Tibial nerve (tissue), 4 donors: ENCODE results near the gene CYP24A1. TPM values are rescaled to one million over a fixed set of nuclear protein-coding genes. Genes with fewer than 3 reads are reported as not detected.

Experiments used
- DNase-seq, 2 donors: peaks; one replicate each; pipeline ENCODE4 v3.0.0-alpha.2; 2019; ENCODE audit warnings: low spot score in 2 of 2
- H3K27ac ChIP-seq, 4 donors: fragments of 200-600 bp; sonication (generic) in 3 of 4; one replicate each; pipeline ENCODE4 v1.5.1; 2017 to 2019; ENCODE audit warnings: mild to moderate bottlenecking in 1 of 4
- H3K27me3 ChIP-seq, 2 donors: fragments of 200-600 bp; sonication (generic) in 1 of 2; one replicate each; pipeline versions ENCODE4 v1.5.1 to v1.6.0; 2017 to 2019
- H3K36me3 ChIP-seq, 3 donors: fragments of 200-600 bp; sonication (generic); one replicate each; pipeline ENCODE4 v1.5.1; 2018 to 2019
- H3K4me1 ChIP-seq, 4 donors: fragments of 200-600 bp; sonication (generic) in 3 of 4; one replicate each; pipeline ENCODE4 v1.5.1; 2017 to 2019
- H3K4me3 ChIP-seq, 4 donors: fragments of 200-600 bp; sonication (generic) in 3 of 4; one replicate each; pipeline ENCODE4 v1.5.1; 2017 to 2019; ENCODE audit warnings: mild to moderate bottlenecking in 1 of 4, moderate library complexity in 1 of 4
- H3K9me3 ChIP-seq, 4 donors: fragments of 200-600 bp; sonication (generic) in 3 of 4; one replicate each; pipeline ENCODE4 v1.5.1; 2017 to 2019
- CTCF ChIP-seq, 5 experiments: fragments of 200-600 bp in 3 of 5; fragments of 450-650 bp in 2 of 5; sonication (generic) in 3 of 5; IDR thresholded peaks; one replicate each; pipeline ENCODE4 v1.5.1; 2016 to 2019; ENCODE audit warnings: antibody characterized with exemption in 5 of 5, mild to moderate bottlenecking in 3 of 5, moderate library complexity in 2 of 5
- EP300 ChIP-seq, 2 donors: sonication (generic); formaldehyde crosslinking; IDR thresholded peaks; one replicate each; pipeline ENCODE4 v1.6.1; 2017; ENCODE audit warnings: antibody characterized with exemption in 2 of 2, mild to moderate bottlenecking in 1 of 2
- POLR2A ChIP-seq, 2 donors: fragments of 450-650 bp; IDR thresholded peaks; one replicate each; pipeline ENCODE4 v1.6.1; 2017; ENCODE audit warnings: antibody characterized with exemption in 2 of 2, mild to moderate bottlenecking in 2 of 2, moderate library complexity in 2 of 2
- WGBS, 2 donors: methylation state at CpG; one replicate each; pipeline ENCODE4 v1.1.5; 2018; 5-methylcytosine and 5-hydroxymethylcytosine counted together
- total RNA-seq, 4 donors: library from RNA; depleted of rRNA; stranded (reverse); fragments of >200 nt; gene quantifications; one replicate each; pipeline ENCODE4 v1.1.0, GENCODE V29; 2016

The CYP24A1 gene
- total RNA-seq, 4 donors from 2014 or later = not detected

GRCh38 chr20:54111460-54111859 lies 62.3 kb downstream of the CYP24A1 start:
- Histone ChIP-seq H3K27me3 (no peaks in the 10 kb centered on the region), H3K9me3 (no peaks in the 10 kb centered on the region), H3K27ac (no peak overlapping the region), H3K36me3 (no peaks in the 10 kb centered on the region), H3K4me3 (no peak overlapping the region), H3K4me1 (no peaks in the 10 kb centered on the region)
- no peak for DNase-seq
- 89 to 90% methylated on average over 2 of the region's 2 CpGs for WGBS, 2 donors
- TF ChIP-seq EP300 (IDR thresholded peaks at IDR 0.05) (no peak), POLR2A (IDR thresholded peaks at IDR 0.05) (no peak), CTCF (IDR thresholded peaks at IDR 0.05) (no peak)

GRCh38 chr20:54110457-54110856 lies 63.3 kb downstream of the CYP24A1 start:
- H3K9me3 ChIP-seq = no peaks in the 10 kb centered on the region
- no peak overlapping the region for H3K4me3 ChIP-seq
- DNase-seq = no peak
- TF ChIP-seq EP300 (IDR thresholded peaks at IDR 0.05) = no peak
- no peak for TF ChIP-seq POLR2A (IDR thresholded peaks at IDR 0.05)
- no peak for TF ChIP-seq CTCF (IDR thresholded peaks at IDR 0.05)
- no peak overlapping the region for H3K27ac ChIP-seq
- no peaks in the 10 kb centered on the region for H3K27me3 ChIP-seq
- 50 to 56% methylated on average over 3 of the region's 3 CpGs for WGBS, 2 donors
- no peaks in the 10 kb centered on the region for H3K36me3 ChIP-seq
- H3K4me1 ChIP-seq = no peaks in the 10 kb centered on the region

GRCh38 chr20:54110041-54110440 lies 63.7 kb downstream of the CYP24A1 start:
- Histone ChIP-seq H3K4me3 (no peak overlapping the region), H3K27ac (no peak overlapping the region), H3K27me3 (no peaks in the 10 kb centered on the region), H3K4me1 (no peaks in the 10 kb centered on the region), H3K9me3 (no peaks in the 10 kb centered on the region), H3K36me3 (no peaks in the 10 kb centered on the region)
- DNase-seq = no peak
- no peak for TF ChIP-seq EP300 (IDR thresholded peaks at IDR 0.05)

GRCh38 chr20:54108817-54109216 lies 65.0 kb downstream of the CYP24A1 start:
- WGBS, 2 donors = 89 to 93% methylated on average over 1 of the region's 1 CpG
- TF ChIP-seq POLR2A (IDR thresholded peaks at IDR 0.05) = no peak
- no peak for TF ChIP-seq EP300 (IDR thresholded peaks at IDR 0.05)
- no peak for TF ChIP-seq CTCF (IDR thresholded peaks at IDR 0.05)
- no peak for DNase-seq
- Histone ChIP-seq H3K36me3 (no peaks in the 10 kb centered on the region), H3K27me3 (no peaks in the 10 kb centered on the region), H3K4me1 (no peaks in the 10 kb centered on the region), H3K4me3 (no peak overlapping the region), H3K27ac (no peak overlapping the region), H3K9me3 (no peaks in the 10 kb centered on the region)

- TF ChIP-seq EP300 (IDR thresholded peaks at IDR 0.05) = no peak
- no peak for TF ChIP-seq CTCF (IDR thresholded peaks at IDR 0.05)
- no peak for TF ChIP-seq POLR2A (IDR thresholded peaks at IDR 0.05)
- no peaks in the 10 kb centered on the region for H3K9me3 ChIP-seq
- no peak overlapping the region for H3K27ac ChIP-seq
- no peak for DNase-seq
- H3K4me3 ChIP-seq = no peak overlapping the region
- H3K36me3 ChIP-seq = no peaks in the 10 kb centered on the region
- H3K27me3 ChIP-seq = no peaks in the 10 kb centered on the region
- no peaks in the 10 kb centered on the region for H3K4me1 ChIP-seq
Measured at GRCh38 chr20:54108326-54108642, 65.5 kb downstream of the CYP24A1 start.

GRCh38 chr20:54107600-54108325 lies 66.0 kb downstream of the CYP24A1 start:
- no peak for DNase-seq
- Histone ChIP-seq H3K36me3 (no peaks in the 10 kb centered on the region), H3K9me3 (no peaks in the 10 kb centered on the region), H3K27me3 (no peaks in the 10 kb centered on the region), H3K27ac (no peak overlapping the region), H3K4me3 (no peak overlapping the region), H3K4me1 (no peaks in the 10 kb centered on the region)
- WGBS, 2 donors = 67 to 69% methylated on average over 7 of the region's 7 CpGs
- TF ChIP-seq EP300 (IDR thresholded peaks at IDR 0.05) (no peak), CTCF (IDR thresholded peaks at IDR 0.05) (no peak), POLR2A (IDR thresholded peaks at IDR 0.05) (no peak)
